Gastrocnemius medialis (tissue), 4 donors: ENCODE data around the gene LIX1. TPM values are rescaled to one million over a fixed set of nuclear protein-coding genes. Genes with fewer than 3 reads are reported as not detected.

ENCODE experiments used
- ATAC-seq, 2 donors: fragments of 150-250 bp; one replicate each; pipeline ENCODE4 v1.9.1; 2016
- DNase-seq, 2 donors: peaks; one replicate each; pipeline ENCODE4 v3.0.0-alpha.2; 2019
- H3K27ac ChIP-seq, 4 donors: fragments of 200-600 bp; sonication (generic); 1 replicate in 1 of 4; 2 replicates in 3 of 4; pipeline ENCODE4 v1.5.1; 2016 to 2018; ENCODE audit warnings: mild to moderate bottlenecking in 2 of 4, moderate library complexity in 1 of 4
- H3K27me3 ChIP-seq, 3 donors: fragments of 200-600 bp; sonication (generic) in 2 of 3; 1 replicate in 1 of 3; 2 replicates in 2 of 3; pipeline versions ENCODE4 v1.5.1 to v1.6.0; 2016 to 2019; ENCODE audit warnings: mild to moderate bottlenecking in 1 of 3, moderate library complexity in 1 of 3
- H3K36me3 ChIP-seq, 2 donors: fragments of 200-600 bp; sonication (generic) in 1 of 2; one replicate each; pipeline ENCODE4 v1.5.1; 2017 to 2018
- H3K4me1 ChIP-seq, 2 donors: fragments of 200-600 bp; sonication (generic) in 1 of 2; one replicate each; pipeline ENCODE4 v1.5.1; 2016 to 2017; ENCODE audit warnings: mild to moderate bottlenecking in 2 of 2
- H3K4me3 ChIP-seq, 4 donors: fragments of 200-600 bp; sonication (generic) in 3 of 4; 1 replicate in 1 of 4; 2 replicates in 3 of 4; pipeline ENCODE4 v1.5.1; 2016 to 2019; ENCODE audit warnings: mild to moderate bottlenecking in 2 of 4
- H3K9me3 ChIP-seq, 3 donors: fragments of 200-600 bp; sonication (generic) in 2 of 3; 1 replicate in 1 of 3; 2 replicates in 2 of 3; pipeline ENCODE4 v1.5.1; 2016 to 2019
- CTCF ChIP-seq, 5 experiments: fragments of 450-650 bp in 3 of 5; fragments of 200-600 bp in 2 of 5; sonication (generic) in 2 of 5; IDR thresholded peaks in 4 of 5; conservative IDR thresholded peaks in 1 of 5; 1 replicate in 4 of 5; 2 replicates in 1 of 5; pipeline ENCODE4 v1.5.1; 2016 to 2019; ENCODE audit warnings: antibody characterized with exemption in 5 of 5, mild to moderate bottlenecking in 3 of 5, moderate library complexity in 3 of 5
- POLR2A ChIP-seq, 2 donors: fragments of 450-650 bp; IDR thresholded peaks; one replicate each; pipeline ENCODE4 v1.6.1; 2017; ENCODE audit warnings: antibody characterized with exemption in 2 of 2, mild to moderate bottlenecking in 2 of 2, moderate library complexity in 2 of 2
- in situ Hi-C, 4 donors: fragments of 200-750 bp; cut with MboI; loops; one replicate each; pipeline versions ENCODE4 v1.15.0 to v1.8.0; 2017; ENCODE audit warnings: low sequenced_read_pairs in 4 of 4
- intact Hi-C: fragments of 100-400 bp; cut with DNase I; formaldehyde crosslinking; loops from one replicate; pipeline ENCODE4 v1.15.1; 2023; ENCODE audit warnings: low total_unique reads
- total RNA-seq, 4 donors: library from RNA; depleted of rRNA; stranded (reverse); fragments of >200 nt; gene quantifications; one replicate each; pipeline versions ENCODE4 v1.1.0 to v1.2.3, GENCODE V29; 2016

The LIX1 gene
- total RNA-seq, 4 donors from 2014 or later: not detected

DNA sequence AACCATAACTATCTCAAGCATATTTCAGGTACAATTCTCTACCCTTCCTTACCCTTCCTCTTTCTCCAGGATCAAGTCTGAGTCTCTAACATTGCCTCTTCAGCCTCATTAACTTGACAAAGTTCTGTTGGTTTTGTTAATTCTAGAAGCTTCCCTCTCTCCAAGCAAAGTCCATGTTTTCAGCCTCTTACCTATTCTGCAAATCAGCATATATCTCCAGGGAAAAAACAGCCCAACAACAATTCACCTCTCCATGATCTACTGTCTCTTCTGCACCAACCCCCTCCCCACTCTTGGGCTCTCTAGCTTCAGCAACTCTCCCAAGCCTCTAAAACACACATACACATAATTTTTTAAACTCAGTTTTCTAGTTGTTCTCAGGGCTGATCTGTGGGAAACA is 72.2 kb downstream of the LIX1 start:
- in situ Hi-C loops: no loop called here

GRCh38 chr5:97067296-97067850 is 75.0 kb downstream of the LIX1 start:
- Histone ChIP-seq H3K27ac (no peak overlapping the region), H3K36me3 (no peaks in the 10 kb centered on the region), H3K4me1 (no peaks in the 10 kb centered on the region), H3K9me3 (no peaks in the 10 kb centered on the region), H3K4me3 (no peak overlapping the region), H3K27me3 (no peaks in the 10 kb centered on the region)
- DNase-seq: no peak
- in situ Hi-C loops (no loop called here), intact Hi-C loops (no loop called here)
- TF ChIP-seq POLR2A (IDR thresholded peaks at IDR 0.05): no peak
- no peak for TF ChIP-seq CTCF (IDR thresholded peaks at IDR 0.05 in 4 of 5, conservative IDR thresholded peaks at IDR 0.05 in 1 of 5)
- ATAC-seq: no peak

More for the DNA sequence above, 72.2 kb downstream of the LIX1 start:
- TF ChIP-seq POLR2A (IDR thresholded peaks at IDR 0.05) (no peak), CTCF (IDR thresholded peaks at IDR 0.05 in 4 of 5, conservative IDR thresholded peaks at IDR 0.05 in 1 of 5) (no peak)
- Histone ChIP-seq H3K9me3 (no peaks in the 10 kb centered on the region), H3K4me1 (no peaks in the 10 kb centered on the region), H3K27me3 (no peaks in the 10 kb centered on the region), H3K27ac (peak overlapping the region in 1 of 4 donors; percentile 14), H3K36me3 (no peaks in the 10 kb centered on the region), H3K4me3 (no peak overlapping the region)
- DNase-seq (no peak), ATAC-seq (no peak)
- intact Hi-C loops: no loop called here

DNA sequence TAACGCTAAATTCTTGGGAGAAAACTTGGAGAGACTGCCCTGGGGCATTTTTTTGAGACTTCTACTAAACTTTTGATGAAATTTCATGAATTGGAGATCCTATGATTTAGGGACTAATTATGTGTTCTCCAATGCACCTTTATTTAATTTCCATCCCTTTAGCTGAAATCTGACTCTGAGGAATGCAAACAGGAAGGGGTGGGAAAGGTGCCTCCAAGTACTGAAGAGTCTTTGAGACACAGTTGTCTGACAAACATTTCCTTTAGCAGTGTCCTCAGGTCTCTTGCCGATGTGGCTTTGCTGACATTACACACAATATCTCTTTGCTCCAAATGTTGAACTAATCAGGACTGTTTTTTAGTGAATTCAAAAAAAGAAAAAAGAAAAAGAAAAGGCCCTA is 76.9 kb downstream of the LIX1 start:
- in situ Hi-C loops: no loop called here
- H3K9me3 ChIP-seq: no peaks in the 10 kb centered on the region
- H3K36me3 ChIP-seq: no peaks in the 10 kb centered on the region
- DNase-seq (no peak), ATAC-seq (no peak)
- no peaks in the 10 kb centered on the region for H3K27me3 ChIP-seq
- H3K4me1 ChIP-seq: no peaks in the 10 kb centered on the region
- TF ChIP-seq POLR2A (IDR thresholded peaks at IDR 0.05) (no peak), CTCF (IDR thresholded peaks at IDR 0.05 in 4 of 5, conservative IDR thresholded peaks at IDR 0.05 in 1 of 5) (no peak)
- intact Hi-C loops: no loop called here
- H3K4me3 ChIP-seq: no peak overlapping the region
- no peak overlapping the region for H3K27ac ChIP-seq

DNA sequence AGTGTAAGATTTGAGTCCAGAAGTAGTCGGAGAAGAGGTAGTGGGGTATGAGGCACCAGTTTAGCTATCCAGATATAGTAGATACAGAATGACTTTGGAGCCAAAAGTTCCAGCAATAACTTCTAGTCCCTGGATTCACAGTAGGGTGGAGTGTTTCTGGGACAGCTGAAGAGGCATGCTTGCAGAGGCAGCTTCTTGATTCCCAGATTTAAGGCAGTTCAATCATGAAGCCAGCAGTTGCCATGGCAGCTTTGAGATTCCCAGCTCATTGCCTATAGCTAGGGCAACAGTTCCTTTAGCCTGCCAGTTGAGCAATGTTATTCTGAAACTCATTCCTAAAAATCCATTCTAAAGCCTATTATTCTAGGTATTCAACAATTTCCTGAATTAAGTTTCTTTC is 79.2 kb downstream of the LIX1 start:
- H3K27ac ChIP-seq: no peak overlapping the region
- no peaks in the 10 kb centered on the region for H3K9me3 ChIP-seq
- in situ Hi-C loops: no loop called here
- no peak for DNase-seq
- no peaks in the 10 kb centered on the region for H3K36me3 ChIP-seq
- no peaks in the 10 kb centered on the region for H3K4me1 ChIP-seq
- no peak for TF ChIP-seq CTCF (IDR thresholded peaks at IDR 0.05 in 4 of 5, conservative IDR thresholded peaks at IDR 0.05 in 1 of 5)
- TF ChIP-seq POLR2A (IDR thresholded peaks at IDR 0.05): no peak
- no peak for ATAC-seq
- no peak overlapping the region for H3K4me3 ChIP-seq
- H3K27me3 ChIP-seq: no peaks in the 10 kb centered on the region
- intact Hi-C loops: no loop called here

DNA sequence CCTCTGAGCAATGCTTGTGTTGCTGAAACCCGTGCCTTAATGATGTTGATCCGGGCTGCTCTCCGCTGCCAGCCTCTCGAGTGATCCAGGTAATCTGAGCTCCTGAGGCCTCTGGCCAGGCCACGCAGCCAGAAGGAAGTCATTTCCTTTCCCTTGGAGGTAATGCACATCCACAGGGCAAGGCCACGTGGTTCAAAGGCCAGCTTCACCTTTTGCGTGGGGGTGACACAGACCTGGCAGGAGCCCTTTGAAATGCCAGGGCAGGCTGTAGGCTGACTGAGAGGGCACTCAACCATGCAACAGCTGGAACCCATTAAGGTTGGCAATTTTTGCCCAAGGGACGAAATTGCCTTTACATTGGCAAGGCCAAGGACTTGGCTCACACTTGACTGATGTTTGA is 80.4 kb downstream of the LIX1 start:
- intact Hi-C loops (no loop called here), in situ Hi-C loops (no loop called here)
- Histone ChIP-seq H3K9me3 (no peaks in the 10 kb centered on the region), H3K27ac (no peak overlapping the region), H3K36me3 (no peaks in the 10 kb centered on the region), H3K4me1 (no peaks in the 10 kb centered on the region), H3K27me3 (no peaks in the 10 kb centered on the region), H3K4me3 (no peak overlapping the region)
- peak; percentile 4 to 20 for DNase-seq
- peak; percentile 36 to 72 for ATAC-seq
- TF ChIP-seq CTCF (IDR thresholded peaks at IDR 0.05 in 4 of 5, conservative IDR thresholded peaks at IDR 0.05 in 1 of 5) (no peak), POLR2A (IDR thresholded peaks at IDR 0.05) (no peak)
